HepG2 (cell line): ENCODE data around the gene ABHD1. TPM values are rescaled to one million over a fixed set of nuclear protein-coding genes. Genes with fewer than 3 reads are reported as not detected.
A peak's percentile ranks its signal among the peaks of the same experiment; 100 is the strongest.

Source experiments
- ESRRA ChIP-seq: sonication (generic); formaldehyde crosslinking; IDR thresholded peaks from 2 replicates; pipeline ENCODE4 v1.5.1; 2020; ENCODE audit warnings: mild to moderate bottlenecking, low read depth, missing genetic modification reagents
- GTF3A ChIP-seq: sonication (generic); formaldehyde crosslinking; conservative IDR thresholded peaks from 2 replicates; pipeline ENCODE4 v1.4.0; 2020; ENCODE audit warnings: mild to moderate bottlenecking, missing genetic modification reagents
- HCFC1 ChIP-seq: fragments of 150-350 bp; IDR thresholded peaks from 2 replicates; pipeline ENCODE4 v1.6.1; 2014; ENCODE audit warnings: low read depth, low read length
- HNF4G ChIP-seq, 2 experiments: sonication (generic) in 1 of 2; formaldehyde crosslinking in 1 of 2; IDR thresholded peaks; 2 replicates each; pipeline versions ENCODE4 v1.4.0 to v1.6.1; 2011 to 2020; ENCODE audit warnings: borderline replicate concordance in 2 of 2, low read depth in 2 of 2, mild to moderate bottlenecking in 2 of 2, low read length in 1 of 2, missing genetic modification reagents in 1 of 2, moderate library complexity in 1 of 2
- HOXA9 ChIP-seq: sonication (generic); formaldehyde crosslinking; IDR thresholded peaks from 2 replicates; pipeline ENCODE4 v1.8.1; 2022; ENCODE audit warnings: missing genetic modification reagents, mild to moderate bottlenecking, moderate library complexity, borderline replicate concordance
- KDM6A ChIP-seq: IDR thresholded peaks from 2 replicates; pipeline ENCODE4 v1.6.1; 2016; ENCODE audit warnings: low read depth
- KMT2B ChIP-seq: IDR thresholded peaks from 2 replicates; pipeline ENCODE4 v1.6.1; 2016; ENCODE audit warnings: missing genetic modification reagents, missing compliant biosample characterization
- SIX4 ChIP-seq: sonication (generic); formaldehyde crosslinking; IDR thresholded peaks from 2 replicates; pipeline ENCODE4 v1.4.0; 2020; ENCODE audit warnings: missing genetic modification reagents
- SRSF4 ChIP-seq: fragments of 200-400 bp; formaldehyde crosslinking; IDR thresholded peaks from one replicate; pipeline ENCODE4 v1.6.1; 2018; ENCODE audit warnings: mild to moderate bottlenecking, low read depth, low read length, moderate library complexity; ENCODE audit not compliant: poor library complexity, severe bottlenecking
- ZBTB20 ChIP-seq: sonication (generic); formaldehyde crosslinking; IDR thresholded peaks from 2 replicates; pipeline ENCODE4 v1.8.1; 2023; ENCODE audit warnings: missing genetic modification reagents, low read depth, mild to moderate bottlenecking, borderline replicate concordance
- ZBTB38 ChIP-seq: sonication (generic); formaldehyde crosslinking; IDR thresholded peaks from 2 replicates; pipeline ENCODE4 v1.5.1; 2020; ENCODE audit warnings: mild to moderate bottlenecking, missing genetic modification reagents
- ZKSCAN8 ChIP-seq: IDR thresholded peaks from 2 replicates; pipeline ENCODE4 v1.6.1; 2016; ENCODE audit warnings: borderline replicate concordance, missing genetic modification reagents, missing compliant biosample characterization
- ZNF121 ChIP-seq: sonication (generic); formaldehyde crosslinking; IDR thresholded peaks from 2 replicates; pipeline ENCODE4 v1.5.0; 2020; ENCODE audit warnings: mild to moderate bottlenecking, missing genetic modification reagents
- ZNF232 ChIP-seq: sonication (generic); formaldehyde crosslinking; IDR thresholded peaks from 2 replicates; pipeline ENCODE4 v1.4.0; 2020; ENCODE audit warnings: missing genetic modification reagents, borderline replicate concordance
- ZNF790 ChIP-seq: sonication (generic); formaldehyde crosslinking; IDR thresholded peaks from 2 replicates; pipeline ENCODE4 v1.8.0; 2022; ENCODE audit warnings: missing genetic modification reagents, mild to moderate bottlenecking, borderline replicate concordance
- ZNF878 ChIP-seq: sonication (generic); formaldehyde crosslinking; IDR thresholded peaks from 2 replicates; pipeline ENCODE4 v1.8.1; 2023; ENCODE audit warnings: mild to moderate bottlenecking, missing genetic modification reagents, moderate library complexity
- polyA plus RNA-seq, 8 experiments: library from polyadenylated mRNA; depleted of rRNA in 3 of 8; stranded (reverse) in 7 of 8; unstranded in 1 of 8; fragments of >200 nt; fragmentation: Illumina TruSeq in 4 of 8; extraction: Trizol in 4 of 8; gene quantifications; 2 replicates each; pipeline versions ENCODE4 v1.2.1 to v1.2.3, GENCODE V29; 2011 to 2016; ENCODE audit warnings: low read depth in 4 of 8, missing spikeins in 1 of 8, mixed read lengths in 1 of 8; ENCODE audit not compliant: insufficient read depth in 1 of 8
- total RNA-seq, 5 experiments: library from RNA; depleted of rRNA; stranded (reverse); fragments of >200 nt; fragmentation: Illumina TruSeq; extraction: Trizol; gene quantifications; 2 replicates each; pipeline ENCODE4 v1.2.3, GENCODE V29; 2016; ENCODE audit warnings: low read depth in 1 of 5
- TF ChIP-seq, protein P1 (sequence below): sonication (generic); formaldehyde crosslinking; IDR thresholded peaks from 2 replicates; pipeline ENCODE4 v1.4.0; 2020; ENCODE audit warnings: missing genetic modification reagents
- TF ChIP-seq, protein P2 (sequence below): sonication (generic); formaldehyde crosslinking; IDR thresholded peaks from 2 replicates; pipeline ENCODE4 v1.4.0; 2020; ENCODE audit warnings: missing genetic modification reagents; ENCODE audit errors: not compliant biosample characterization
- TF ChIP-seq, protein P3 (sequence below): sonication (generic); formaldehyde crosslinking; IDR thresholded peaks from 2 replicates; pipeline ENCODE4 v1.5.1; 2020; ENCODE audit warnings: mild to moderate bottlenecking, moderate library complexity, missing genetic modification reagents
- TF ChIP-seq, protein P4 (sequence below): sonication (generic); formaldehyde crosslinking; IDR thresholded peaks from 2 replicates; pipeline ENCODE4 v1.8.0; 2022; ENCODE audit warnings: mild to moderate bottlenecking, missing genetic modification reagents

ABHD1 gene
- total and polyA plus RNA-seq, 2 of the 13 experiments (the other 11 are each of a cell fraction or from before 2014, with no cell fraction given) = 0.04 to 0.81 TPM

DNA sequence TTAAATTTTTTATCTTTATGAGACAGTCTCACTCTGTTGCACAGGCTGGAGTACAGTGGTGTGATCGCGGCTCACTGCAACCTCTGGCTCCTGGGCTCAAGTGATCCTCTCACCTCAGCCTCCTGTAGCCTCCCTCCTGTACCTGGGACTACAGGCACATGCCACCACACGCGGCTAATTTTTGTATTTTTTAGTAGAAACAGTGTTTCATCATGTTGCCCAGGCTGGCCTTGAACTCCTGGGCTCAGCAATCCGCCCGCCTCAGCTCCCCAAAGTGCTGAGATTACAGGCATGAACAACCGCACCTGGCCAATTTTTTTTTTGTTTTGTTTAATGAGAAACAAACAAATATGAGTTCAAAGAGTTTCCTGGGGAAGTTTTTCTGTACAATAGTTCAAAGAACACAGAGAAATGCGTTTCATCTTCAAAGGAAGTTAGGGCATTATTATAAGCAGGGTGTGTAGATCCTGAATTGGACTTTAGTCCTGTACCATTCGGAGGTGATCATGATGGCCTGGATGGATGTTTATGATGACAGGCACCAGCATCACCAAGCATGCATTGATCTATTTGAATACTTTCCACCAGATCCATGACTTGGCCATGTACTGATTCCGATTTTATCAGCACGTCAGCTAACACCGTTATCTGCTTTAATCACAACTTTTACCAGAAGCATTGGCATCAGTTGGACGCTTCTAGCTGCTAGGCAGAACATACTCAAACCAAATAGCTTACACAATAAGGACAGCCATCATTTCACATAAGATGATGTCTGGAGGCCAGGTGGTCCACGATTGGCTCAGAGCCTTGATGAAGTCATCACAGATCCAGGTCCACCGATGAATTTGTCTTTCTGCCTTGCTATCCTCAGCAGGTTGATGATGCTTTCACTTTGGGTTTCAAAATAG is 54.1 kb downstream of the ABHD1 start (continued):
- TF ChIP-seq, protein P1, sequence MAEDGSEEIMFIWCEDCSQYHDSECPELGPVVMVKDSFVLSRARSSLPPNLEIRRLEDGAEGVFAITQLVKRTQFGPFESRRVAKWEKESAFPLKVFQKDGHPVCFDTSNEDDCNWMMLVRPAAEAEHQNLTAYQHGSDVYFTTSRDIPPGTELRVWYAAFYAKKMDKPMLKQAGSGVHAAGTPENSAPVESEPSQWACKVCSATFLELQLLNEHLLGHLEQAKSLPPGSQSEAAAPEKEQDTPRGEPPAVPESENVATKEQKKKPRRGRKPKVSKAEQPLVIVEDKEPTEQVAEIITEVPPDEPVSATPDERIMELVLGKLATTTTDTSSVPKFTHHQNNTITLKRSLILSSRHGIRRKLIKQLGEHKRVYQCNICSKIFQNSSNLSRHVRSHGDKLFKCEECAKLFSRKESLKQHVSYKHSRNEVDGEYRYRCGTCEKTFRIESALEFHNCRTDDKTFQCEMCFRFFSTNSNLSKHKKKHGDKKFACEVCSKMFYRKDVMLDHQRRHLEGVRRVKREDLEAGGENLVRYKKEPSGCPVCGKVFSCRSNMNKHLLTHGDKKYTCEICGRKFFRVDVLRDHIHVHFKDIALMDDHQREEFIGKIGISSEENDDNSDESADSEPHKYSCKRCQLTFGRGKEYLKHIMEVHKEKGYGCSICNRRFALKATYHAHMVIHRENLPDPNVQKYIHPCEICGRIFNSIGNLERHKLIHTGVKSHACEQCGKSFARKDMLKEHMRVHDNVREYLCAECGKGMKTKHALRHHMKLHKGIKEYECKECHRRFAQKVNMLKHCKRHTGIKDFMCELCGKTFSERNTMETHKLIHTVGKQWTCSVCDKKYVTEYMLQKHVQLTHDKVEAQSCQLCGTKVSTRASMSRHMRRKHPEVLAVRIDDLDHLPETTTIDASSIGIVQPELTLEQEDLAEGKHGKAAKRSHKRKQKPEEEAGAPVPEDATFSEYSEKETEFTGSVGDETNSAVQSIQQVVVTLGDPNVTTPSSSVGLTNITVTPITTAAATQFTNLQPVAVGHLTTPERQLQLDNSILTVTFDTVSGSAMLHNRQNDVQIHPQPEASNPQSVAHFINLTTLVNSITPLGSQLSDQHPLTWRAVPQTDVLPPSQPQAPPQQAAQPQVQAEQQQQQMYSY (CRISPR knock-in tag) = 0 out of 2 replicates have a peak, but pooled peaks have one; percentile 17
- TF ChIP-seq, protein P2, sequence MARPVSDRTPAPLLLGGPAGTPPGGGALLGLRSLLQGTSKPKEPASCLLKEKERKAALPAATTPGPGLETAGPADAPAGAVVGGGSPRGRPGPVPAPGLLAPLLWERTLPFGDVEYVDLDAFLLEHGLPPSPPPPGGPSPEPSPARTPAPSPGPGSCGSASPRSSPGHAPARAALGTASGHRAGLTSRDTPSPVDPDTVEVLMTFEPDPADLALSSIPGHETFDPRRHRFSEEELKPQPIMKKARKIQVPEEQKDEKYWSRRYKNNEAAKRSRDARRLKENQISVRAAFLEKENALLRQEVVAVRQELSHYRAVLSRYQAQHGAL (CRISPR knock-in tag) = peak; percentile 60
- TF ChIP-seq ZNF878 (no peak; the same call in none of the 2 replicates), ESRRA (CRISPR knock-in tag) (peak; percentile 47), ZKSCAN8 (CRISPR knock-in tag) (peak; percentile 87; the same call in 1 of the 2 replicates), HOXA9 (CRISPR knock-in tag) (peak; percentile 91), ZBTB38 (CRISPR knock-in tag) (peak; percentile 85), SIX4 (0 out of 2 replicates have a peak, but pooled peaks have one; percentile 75), HCFC1 (0 out of 2 replicates have a peak, but pooled peaks have one; percentile 19), KDM6A (CRISPR knock-in tag) (peak; percentile 94), KMT2B (CRISPR knock-in tag) (no peak), HNF4G (IDR thresholded peaks at IDR 0.05; ENCODE audit: borderline replicate concordance, low read depth, low read length) (peak; percentile 87), HNF4G (CRISPR knock-in tag; IDR thresholded peaks at IDR 0.05; ENCODE audit: borderline replicate concordance, low read depth) (peak; percentile 72), ZNF790 (0 out of 2 replicates have a peak, but pooled peaks have one; percentile 81), ZNF121 (CRISPR knock-in tag) (peak; percentile 76), ZBTB20 (CRISPR knock-in tag) (peak; percentile 95), SRSF4 (no peak), GTF3A (no peak), ZNF232 (CRISPR knock-in tag) (peak; percentile 75; the same call in 1 of the 2 replicates)
- TF ChIP-seq, protein P3, sequence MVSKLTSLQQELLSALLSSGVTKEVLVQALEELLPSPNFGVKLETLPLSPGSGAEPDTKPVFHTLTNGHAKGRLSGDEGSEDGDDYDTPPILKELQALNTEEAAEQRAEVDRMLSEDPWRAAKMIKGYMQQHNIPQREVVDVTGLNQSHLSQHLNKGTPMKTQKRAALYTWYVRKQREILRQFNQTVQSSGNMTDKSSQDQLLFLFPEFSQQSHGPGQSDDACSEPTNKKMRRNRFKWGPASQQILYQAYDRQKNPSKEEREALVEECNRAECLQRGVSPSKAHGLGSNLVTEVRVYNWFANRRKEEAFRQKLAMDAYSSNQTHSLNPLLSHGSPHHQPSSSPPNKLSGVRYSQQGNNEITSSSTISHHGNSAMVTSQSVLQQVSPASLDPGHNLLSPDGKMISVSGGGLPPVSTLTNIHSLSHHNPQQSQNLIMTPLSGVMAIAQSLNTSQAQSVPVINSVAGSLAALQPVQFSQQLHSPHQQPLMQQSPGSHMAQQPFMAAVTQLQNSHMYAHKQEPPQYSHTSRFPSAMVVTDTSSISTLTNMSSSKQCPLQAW (CRISPR knock-in tag) = peak; percentile 73
- TF ChIP-seq, protein P4, sequence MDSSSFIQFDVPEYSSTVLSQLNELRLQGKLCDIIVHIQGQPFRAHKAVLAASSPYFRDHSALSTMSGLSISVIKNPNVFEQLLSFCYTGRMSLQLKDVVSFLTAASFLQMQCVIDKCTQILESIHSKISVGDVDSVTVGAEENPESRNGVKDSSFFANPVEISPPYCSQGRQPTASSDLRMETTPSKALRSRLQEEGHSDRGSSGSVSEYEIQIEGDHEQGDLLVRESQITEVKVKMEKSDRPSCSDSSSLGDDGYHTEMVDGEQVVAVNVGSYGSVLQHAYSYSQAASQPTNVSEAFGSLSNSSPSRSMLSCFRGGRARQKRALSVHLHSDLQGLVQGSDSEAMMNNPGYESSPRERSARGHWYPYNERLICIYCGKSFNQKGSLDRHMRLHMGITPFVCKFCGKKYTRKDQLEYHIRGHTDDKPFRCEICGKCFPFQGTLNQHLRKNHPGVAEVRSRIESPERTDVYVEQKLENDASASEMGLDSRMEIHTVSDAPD (CRISPR knock-in tag) = peak; percentile 96
